Camera-type eye (tissue), 1 donor: ENCODE data around the gene ZNF799. TPM values are rescaled to one million over a fixed set of nuclear protein-coding genes. Genes with fewer than 3 reads are reported as not detected.

Experiments
- total RNA-seq: library from RNA; depleted of rRNA; stranded (reverse); fragments of >200 nt; gene quantifications from one replicate; pipeline ENCODE4 v1.2.3, GENCODE V29; 2014

ZNF799 gene
- total RNA-seq: 7.9 TPM

GRCh38 chr19:12400633-12401502, at the start of gene ZNF799:
Gene ZNF799 (minus strand): TSS chr19:12401271. CDS start chr19:12401070, 201 bp downstream.

DNA sequence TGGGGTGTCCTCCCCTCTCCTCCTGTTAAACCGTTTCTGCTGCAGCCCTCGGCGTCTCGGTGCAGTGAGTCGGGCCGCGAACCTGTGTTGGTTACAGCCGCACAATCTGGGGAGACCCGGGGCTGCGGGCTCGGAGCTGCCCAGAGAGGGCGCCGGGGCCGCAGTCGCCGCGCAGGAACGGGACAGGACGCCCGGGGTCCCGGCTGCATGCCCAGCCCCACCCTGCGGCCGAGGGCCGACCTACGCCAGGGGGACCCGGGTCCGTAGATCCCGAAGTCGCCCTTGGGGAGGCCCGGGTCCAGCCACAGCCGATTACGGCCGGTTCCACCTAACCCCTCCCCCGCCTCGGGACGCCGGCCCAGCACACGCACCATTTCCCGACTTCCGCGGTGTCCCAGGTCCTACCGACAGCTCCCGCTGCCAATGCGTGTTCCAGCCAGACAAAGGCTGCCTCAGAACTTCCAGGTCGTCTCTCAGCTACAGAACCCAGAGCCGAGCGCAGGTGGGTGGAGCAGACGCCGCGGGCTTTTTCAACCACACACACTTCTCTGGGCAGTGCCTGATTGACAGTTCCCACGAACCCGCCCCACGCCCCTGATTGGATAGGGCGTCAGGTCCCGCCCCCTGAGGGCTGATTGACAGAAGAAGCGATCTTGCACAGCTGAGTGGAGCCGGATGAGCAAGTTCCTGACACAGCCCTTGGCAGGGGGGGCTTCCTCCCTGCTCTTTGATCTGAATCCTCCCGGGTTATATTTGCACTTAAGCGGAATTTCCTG, 39.7 kb upstream of the ZNF799 start, which contains the start of gene ZNF443:
Gene ZNF443 (minus strand): TSS at position 481 of the 776 bp plus-strand sequence. CDS start 107 bp downstream, at position 374.

DNA sequence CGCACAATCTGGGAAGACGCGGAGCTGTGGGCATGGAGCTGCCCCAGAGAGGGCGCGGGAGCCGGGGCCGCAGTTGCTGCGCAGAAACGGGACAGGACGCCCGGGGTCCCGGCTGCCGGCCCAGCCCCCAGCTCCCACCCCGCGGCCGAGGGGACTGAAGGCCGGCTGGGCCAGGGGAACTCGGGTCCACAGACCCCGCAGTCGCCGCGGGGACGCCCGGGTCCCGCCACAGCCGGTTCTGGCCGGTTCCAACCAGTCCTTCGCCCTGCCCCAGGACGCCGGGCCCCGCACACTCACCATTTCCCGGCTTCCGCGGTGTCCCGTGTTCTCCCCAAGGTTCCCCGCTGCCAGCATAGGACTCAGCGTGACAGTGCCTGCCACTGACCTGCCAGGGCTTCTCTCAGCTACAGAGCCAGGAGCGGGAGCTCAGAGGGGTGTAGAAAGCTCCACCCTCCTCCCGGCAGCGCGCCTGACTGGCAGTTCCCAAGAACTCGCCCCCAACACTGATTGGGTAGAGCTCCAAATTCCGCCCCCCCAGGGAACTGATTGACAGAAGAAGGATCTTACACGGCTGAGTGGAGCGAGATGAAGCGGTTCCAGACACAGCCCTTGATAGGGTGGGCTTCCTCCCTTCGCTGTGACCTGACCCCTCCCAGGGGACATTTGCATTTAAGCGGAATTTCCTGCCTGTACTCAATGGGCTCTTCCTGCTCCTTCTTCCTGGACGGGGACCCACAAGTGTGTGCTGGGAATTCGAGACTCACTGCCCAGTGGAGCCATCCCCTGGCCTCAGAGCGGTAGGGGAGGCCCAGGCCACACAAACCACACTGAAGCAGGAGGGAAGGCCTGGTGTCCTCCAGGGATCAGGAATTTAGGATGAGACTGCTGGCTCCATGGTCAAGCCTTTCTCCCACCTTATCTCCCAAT, 35.6 kb downstream of the ZNF799 start, which contains the start of gene ZNF442:
Gene ZNF442 (minus strand): TSS at position 448 of the 927 bp plus-strand sequence. CDS start 2,052 bp downstream, outside the sequence.

Other genes starting within 250 kb of the ZNF799 start
- gene ZNF625, start 244.5 kb downstream of the ZNF799 start, total RNA-seq: 30.7 TPM
- 38.1 TPM for gene ZNF136, start 238.2 kb downstream of the ZNF799 start, total RNA-seq
- gene ZNF44, start 106.4 kb downstream of the ZNF799 start, total RNA-seq: 28.1 TPM
- gene ZNF563, start 67.6 kb downstream of the ZNF799 start, total RNA-seq: 10.9 TPM
- 13.2 TPM for gene ZNF442, start 35.6 kb downstream of the ZNF799 start, total RNA-seq
- gene ZNF443, start 39.8 kb upstream of the ZNF799 start, total RNA-seq: 16.2 TPM
- gene ZNF709, start 83.5 kb upstream of the ZNF799 start, total RNA-seq: 20.2 TPM
- gene ZNF564, start 150.2 kb upstream of the ZNF799 start, total RNA-seq: 33.2 TPM
- gene ZNF490, start 209.5 kb upstream of the ZNF799 start, total RNA-seq: 15.2 TPM
- 47.4 TPM for gene ZNF791, start 209.6 kb upstream of the ZNF799 start, total RNA-seq